GM19099 (cell line): ENCODE measurements around the gene GPAT2.
"Not testable (repeated sequence)": the region's sequence is repeated elsewhere in the genome, so short reads cannot be mapped to it uniquely, and the experiment has no call there.

Experiments
- POLR2A ChIP-seq: IDR thresholded peaks from 3 replicates; pipeline ENCODE4 v1.6.1; 2011; ENCODE audit warnings: low read depth; ENCODE audit not compliant: insufficient read length; ENCODE audit errors: extremely low read depth

The GPAT2 gene

DNA sequence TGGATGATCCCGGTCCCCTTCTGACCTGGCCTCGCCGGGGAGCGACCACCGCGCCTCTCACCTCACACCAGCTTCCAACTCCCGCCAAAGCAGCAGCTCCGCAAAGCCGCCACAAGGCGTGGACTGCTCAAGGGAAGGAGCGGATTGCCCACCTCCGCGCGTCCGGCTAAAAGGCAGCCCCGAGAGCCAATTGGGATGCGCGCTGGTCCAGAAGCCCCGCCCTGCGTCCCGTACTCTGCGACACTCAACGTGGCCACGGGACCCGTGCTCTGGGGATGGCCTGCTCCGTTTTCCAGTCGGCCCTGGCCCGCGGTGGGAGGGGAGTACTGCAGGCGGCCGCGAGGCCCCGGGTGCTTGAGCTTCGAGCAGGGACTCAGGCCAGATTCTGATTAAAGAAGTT is at the start of gene GPAT2:
TSS of gene GPAT2 (minus strand) at position 125 of the 400 bp plus-strand sequence. CDS start 2,557 bp downstream, outside the sequence.
- TF ChIP-seq POLR2A = not testable (repeated sequence)

- no peak for TF ChIP-seq POLR2A
These were observed 49.5 kb upstream of the GPAT2 start for GRCh38 chr2:96083989-96084857.

DNA sequence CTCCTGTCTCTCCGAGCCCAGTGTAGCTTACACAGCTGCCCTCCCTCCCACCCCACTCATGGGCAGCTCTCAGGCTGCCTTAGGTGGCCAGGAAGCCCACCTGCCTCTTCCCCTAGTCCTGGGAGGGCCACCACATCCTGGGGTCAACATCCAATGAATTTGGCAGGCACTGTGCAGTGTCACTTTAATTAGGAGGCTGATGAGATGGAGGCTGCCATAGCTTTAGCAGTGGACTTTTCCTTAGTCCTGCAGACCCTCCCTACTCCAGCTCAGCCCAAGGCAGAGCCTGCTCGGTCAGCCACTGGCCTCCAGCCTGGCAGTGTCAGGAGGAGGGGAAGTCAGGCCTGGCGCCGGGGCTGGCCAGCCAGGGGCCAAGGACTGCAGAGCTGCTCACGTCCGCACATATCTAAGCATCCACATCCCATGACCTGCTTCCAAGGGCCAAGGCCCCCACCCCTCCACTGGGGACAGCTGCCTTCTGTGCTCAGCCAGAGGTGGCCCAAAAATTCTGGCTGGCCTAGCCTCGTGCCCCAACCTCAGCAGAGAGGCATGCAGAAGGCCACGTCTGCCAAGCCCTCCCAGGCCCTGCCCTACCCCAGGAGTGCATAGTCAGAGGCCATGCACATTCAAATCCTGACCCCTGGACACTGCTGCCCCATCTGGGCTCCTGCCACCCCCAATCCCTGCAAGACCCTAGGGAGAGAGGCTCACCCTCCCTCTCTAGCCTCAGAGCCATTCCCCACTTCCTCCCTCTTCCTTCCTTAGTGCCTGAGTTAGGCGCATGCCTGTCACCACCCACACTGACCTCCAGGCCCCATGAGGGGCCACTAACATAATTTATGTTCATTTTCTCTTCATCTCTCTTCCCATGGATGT is 48.6 kb upstream of the GPAT2 start:
- TF ChIP-seq POLR2A = no peak

GRCh38 chr2:96082211-96083063 is 47.7 kb upstream of the GPAT2 start:
- TF ChIP-seq POLR2A = no peak

DNA sequence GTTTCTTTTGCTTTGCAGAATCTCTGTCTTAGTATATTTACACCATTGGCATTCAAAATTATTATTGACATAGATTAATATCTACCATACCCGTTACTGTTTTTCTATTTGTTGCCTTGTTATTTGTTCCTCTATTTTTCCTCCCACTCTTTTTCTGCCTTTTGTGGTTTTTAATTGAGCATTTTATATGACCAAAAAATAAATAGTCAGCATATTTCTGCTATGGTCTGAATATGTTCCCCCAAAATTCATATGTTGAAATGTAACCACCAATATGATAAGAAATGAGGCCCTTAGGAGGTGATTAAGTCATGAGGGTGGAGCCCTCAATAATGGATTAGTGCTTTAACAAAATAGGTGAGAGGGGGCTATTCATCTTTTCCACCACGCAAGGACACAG is 46.3 kb upstream of the GPAT2 start:
- TF ChIP-seq POLR2A = no peak

GRCh38 chr2:96075199-96075771 is 40.6 kb upstream of the GPAT2 start:
- no peak for TF ChIP-seq POLR2A

DNA sequence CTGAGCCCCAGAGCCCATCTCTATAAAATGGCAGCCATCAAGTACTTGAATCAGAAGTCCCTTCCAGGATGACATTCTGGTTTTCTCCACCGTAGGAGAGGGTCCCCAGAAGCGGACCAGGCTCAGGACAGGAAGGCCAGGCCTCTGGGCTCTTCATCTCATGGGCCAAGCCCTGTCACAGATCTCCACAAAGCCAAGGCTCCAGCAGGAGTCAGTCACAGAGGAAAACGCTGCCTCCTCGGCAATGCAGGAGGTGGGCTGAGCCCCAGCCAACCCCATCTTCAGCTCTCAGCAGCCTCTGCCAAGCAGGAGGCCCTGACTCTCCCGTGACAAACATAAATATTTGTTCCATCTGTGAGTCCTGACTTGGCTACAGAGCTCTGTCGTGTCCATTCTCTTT is 39.4 kb upstream of the GPAT2 start:
- TF ChIP-seq POLR2A = no peak

GRCh38 chr2:96073170-96073775 is 38.6 kb upstream of the GPAT2 start:
- no peak for TF ChIP-seq POLR2A

DNA sequence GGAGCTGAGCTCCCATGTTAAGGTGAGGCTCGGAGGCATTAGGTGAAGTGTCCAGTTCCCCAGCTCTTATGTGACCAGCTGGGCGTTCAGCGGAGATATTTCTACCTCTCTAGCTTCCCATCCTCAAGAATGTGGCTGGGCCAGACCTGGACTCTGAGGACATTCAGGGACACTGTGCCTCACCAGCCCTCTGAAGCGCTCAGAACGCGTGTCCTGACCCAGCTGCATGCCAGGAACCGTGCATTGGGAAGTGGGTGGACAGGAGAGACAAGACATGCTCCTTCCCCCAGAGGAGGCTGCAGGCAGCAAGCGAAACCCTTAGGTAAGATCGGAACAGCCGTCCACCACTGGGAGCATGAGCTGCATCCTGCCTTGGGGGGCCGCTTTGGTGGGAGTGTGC is 38.0 kb upstream of the GPAT2 start:
- no peak for TF ChIP-seq POLR2A

- TF ChIP-seq POLR2A = no peak
These were observed 30.7 kb upstream of the GPAT2 start for GRCh38 chr2:96065381-96065930.

GRCh38 chr2:96025194-96025492 is 9.6 kb downstream of the GPAT2 start:
- TF ChIP-seq POLR2A = no peak

GRCh38 chr2:96024336-96025193 is 10.2 kb downstream of the GPAT2 start:
- TF ChIP-seq POLR2A = no peak
